HG02623 (cell line): Measurements from ENCODE around the gene SPATA33.
"Not testable (repeated sequence)": the region's sequence is repeated elsewhere in the genome, so short reads cannot be mapped to it uniquely, and the experiment has no call there.

Experiments used
- ATAC-seq: cut with Tn5 transposase; IDR thresholded peaks from one replicate; pipeline ENCODE4 v1.9.1; 2021; ENCODE audit warnings: moderate library complexity; ENCODE audit not compliant: unreplicated experiment

The SPATA33 gene

GRCh38 chr16:89658221-89658879 is 714 bp downstream of the SPATA33 start:
- no peak for ATAC-seq

- ATAC-seq, result no peak
Measured at GRCh38 chr16:89660146-89660545, 2.5 kb downstream of the SPATA33 start.

DNA sequence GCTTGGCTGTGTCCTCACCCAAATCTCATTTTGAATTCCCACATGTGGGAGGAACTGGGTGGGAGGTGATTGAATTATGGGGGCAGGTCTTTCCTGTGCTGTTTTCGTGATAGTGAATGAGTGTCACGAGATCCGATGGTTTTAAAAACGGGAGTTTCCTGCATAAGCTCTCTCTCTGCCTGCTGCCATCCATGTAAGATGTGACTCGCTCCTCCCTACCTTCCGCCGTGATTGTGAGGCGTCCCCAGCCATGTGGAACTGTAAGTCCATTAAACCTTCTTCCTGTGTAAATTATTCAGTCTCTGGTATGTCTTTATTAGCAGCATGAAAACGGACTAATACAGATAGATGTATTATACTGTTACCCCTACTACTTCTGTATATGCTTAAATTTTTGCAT is 3.6 kb downstream of the SPATA33 start:
- no peak for ATAC-seq

DNA sequence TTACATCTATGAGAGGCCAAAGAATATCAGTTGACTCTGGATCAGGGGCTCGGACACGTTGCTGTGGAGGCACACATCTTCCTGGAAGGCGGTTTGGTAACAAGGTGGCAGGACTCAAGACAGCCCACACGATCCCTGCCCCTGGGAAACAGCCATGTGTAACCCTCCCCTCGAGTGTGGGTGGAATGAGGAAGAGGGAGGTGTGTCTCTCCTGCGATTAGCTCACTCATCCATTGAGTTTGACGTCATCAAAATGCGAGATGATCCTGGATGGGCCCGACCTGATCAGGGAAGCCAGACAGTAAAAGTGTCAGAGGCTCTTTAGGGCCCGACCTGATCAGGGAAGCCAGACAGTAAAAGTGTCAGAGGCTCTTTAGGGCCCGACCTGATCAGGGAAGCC is 6.6 kb downstream of the SPATA33 start:
- ATAC-seq, result not testable (repeated sequence)

DNA sequence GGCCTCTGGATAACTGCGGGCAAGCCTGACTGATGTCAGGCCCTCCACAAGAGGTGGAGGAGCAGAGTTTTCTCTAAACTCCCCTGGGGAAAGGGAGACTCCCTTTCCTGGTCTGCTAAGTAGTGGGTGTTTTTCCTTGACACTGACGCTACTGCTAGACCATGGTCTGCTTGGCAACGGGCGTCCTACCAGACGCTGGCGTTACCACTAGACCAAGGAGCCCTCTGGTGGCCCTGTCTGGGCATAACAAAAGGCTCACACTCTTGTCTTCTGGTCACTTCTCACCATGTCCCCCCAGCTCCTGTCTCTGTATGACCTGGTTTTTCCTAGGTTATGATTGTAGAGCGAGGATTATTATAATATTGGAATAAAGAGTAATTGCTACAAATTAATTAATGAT is 9.4 kb downstream of the SPATA33 start:
- ATAC-seq, result not testable (repeated sequence)

DNA sequence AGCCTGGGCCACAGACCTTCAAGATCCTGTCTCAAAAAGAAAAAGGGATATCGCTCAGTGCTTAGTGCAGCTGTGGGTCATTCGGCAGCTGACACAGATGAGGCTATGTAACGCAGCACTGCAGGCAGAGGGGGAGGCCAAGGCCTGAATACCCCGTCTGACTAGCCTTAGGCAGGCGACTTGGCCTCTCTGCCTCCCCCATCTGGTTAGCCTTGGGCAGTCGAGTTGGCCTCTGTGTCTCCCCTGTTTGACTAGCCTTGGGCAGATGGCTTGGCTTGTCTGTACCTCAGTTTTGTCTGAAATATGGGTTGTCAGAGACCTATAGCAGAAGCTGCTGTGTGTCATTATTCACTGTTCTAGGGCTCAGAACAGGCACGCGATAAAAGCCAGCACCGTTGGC is 10.0 kb downstream of the SPATA33 start:
- ATAC-seq, result no peak

- ATAC-seq, result no peak
Measured at GRCh38 chr16:89668790-89669158, 11.1 kb downstream of the SPATA33 start.

GRCh38 chr16:89669755-89670154 is 12.1 kb downstream of the SPATA33 start:
- no peak for ATAC-seq

DNA sequence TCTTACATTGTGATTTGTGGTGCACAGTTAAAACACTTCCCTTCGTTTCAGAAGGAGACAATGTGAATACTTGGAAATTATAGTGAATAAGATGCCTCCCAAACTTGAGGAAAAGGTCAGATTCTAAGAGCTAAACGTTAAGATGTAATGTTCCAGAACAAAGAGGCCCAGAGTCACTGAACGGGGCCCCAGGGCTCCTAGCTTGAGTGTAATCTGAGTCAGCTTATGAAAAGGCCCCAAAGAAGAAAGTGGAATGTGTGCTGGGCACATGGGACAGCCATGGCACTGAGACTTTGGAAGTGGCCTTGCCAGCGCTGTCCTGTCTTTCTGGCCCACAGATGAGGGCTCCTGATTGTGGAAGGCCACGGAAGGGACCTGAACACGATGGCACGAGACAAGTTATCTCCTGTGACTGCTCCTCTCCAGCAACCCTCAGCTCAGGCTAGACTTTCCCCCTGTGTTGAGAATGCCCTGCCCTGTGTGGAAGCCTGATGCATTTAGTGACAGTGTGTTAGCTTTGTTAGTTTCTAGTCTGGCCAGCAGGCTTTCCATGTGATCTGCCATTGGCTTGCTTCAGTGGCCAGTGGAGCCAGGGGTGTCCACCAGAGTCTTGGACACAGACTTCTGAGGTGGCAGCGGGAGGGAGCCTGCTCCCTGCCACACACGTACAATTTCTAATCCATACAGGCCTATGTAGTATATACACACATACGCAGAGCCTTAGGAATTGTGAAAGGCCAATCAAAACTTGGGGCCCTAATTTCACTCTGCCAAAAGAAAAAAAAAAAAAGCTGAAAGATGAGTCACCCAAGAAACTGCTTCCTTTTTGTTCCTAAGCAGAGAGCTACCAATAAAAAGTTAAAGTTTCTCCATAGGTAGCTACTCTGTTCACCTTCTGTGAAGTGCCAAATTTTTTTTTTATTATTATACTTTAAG is 13.1 kb downstream of the SPATA33 start:
- no peak for ATAC-seq

DNA sequence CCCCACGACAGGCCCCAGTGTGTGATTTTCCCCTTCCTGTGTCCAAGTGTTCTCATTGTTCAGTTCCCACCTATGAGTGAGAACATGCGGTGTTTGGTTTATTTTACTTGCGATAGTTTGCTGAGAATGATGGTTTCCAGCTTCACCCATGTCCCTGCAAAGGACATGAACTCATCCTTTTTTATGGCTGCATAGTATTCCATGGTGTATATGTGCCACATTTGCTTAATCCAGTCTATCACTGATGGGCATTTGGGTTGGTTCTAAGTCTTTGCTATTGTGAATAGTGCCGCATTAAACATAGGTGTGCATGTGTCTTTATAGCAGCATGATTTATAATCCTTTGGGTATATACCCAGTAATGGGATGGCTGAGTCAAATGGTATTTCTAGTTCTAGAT is 13.9 kb downstream of the SPATA33 start:
- not testable (repeated sequence) for ATAC-seq

DNA sequence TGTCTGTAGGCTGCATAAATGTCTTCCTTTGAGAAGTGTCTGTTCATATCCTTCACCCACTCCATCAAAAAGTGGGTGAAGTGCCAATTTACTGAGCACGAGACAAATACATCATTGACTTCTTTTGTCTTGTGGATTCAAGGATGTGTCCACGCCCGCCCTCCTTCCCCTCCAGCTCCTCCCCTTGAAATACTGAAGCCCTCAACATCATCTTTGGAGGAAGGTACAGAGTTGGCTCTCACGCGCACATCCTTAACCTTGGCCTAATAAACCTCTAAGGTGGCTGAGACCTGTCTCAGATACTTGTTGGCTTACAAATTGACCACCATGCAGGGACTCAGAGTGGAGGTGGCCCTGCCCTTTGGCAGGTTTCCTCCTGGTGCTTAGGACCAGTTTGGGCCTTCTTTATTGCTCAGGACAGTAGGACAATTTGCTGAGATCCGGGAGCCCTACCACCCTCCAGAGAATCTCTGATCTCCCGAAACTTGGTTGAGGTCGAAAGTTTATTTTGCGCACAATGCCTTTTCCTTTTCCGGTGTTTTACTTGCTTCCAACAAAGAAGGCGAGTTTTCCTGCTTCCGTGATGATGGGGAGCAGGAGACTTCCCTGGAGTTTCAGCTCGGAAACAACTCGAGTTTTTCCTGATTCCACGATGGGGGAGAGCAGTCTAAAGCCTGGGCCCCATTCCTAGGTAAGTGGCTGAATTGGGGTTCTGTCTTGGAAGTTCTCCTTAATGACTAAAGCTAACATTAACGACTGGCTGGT is 14.7 kb downstream of the SPATA33 start:
- ATAC-seq, result no peak

DNA sequence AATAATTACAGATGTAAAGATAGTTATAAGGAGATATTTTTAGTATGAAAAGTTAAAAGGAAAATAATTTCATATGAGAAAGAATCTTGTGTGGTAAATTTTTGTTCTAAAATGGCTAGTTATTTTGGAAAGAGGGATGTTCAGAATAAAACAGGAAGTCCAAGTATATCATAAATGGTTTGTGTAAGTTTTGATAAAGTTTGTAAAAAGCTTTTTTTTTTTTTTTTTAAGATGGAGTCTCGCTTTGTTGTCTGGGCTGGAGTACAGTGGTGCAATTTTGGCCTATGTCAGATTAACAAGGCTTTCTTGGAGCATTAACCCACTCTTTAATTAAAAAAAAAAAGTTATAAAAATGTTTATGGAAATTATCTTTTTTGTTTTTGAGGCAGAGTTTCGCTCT is 20.6 kb downstream of the SPATA33 start:
- no peak for ATAC-seq

- no peak for ATAC-seq
Measured at GRCh38 chr16:89685916-89686315, 28.3 kb downstream of the SPATA33 start.

GRCh38 chr16:89686520-89687091 is 29.0 kb downstream of the SPATA33 start, which contains the start of gene CDK10:
Gene CDK10, plus strand, starts transcription at chr16:89686689. Its CDS starts 22 bp downstream, at chr16:89686711.
- peak; percentile 75 for ATAC-seq

GRCh38 chr16:89687092-89687940 is 29.7 kb downstream of the SPATA33 start:
- peak; percentile 22 for ATAC-seq

GRCh38 chr16:89688395-89688794 is 30.8 kb downstream of the SPATA33 start:
- ATAC-seq, result no peak

DNA sequence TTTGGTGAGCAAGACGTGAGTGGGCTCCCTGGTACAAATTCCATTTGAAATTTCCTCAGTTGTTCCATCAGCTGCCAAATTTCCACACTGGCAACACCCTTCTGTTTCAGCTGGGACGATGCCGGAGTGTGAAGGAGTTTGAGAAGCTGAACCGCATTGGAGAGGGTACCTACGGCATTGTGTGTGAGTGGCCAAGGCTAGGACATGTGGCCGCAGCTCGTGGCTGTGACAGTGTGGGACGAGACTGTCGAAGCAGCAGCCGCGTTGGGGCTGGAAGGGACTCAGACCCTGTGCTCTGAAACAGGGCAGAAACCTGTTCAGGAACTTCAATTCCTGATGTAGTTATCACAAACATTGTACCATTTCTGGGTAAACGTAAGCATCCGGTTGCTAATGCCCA is 31.5 kb downstream of the SPATA33 start:
- ATAC-seq, result no peak

DNA sequence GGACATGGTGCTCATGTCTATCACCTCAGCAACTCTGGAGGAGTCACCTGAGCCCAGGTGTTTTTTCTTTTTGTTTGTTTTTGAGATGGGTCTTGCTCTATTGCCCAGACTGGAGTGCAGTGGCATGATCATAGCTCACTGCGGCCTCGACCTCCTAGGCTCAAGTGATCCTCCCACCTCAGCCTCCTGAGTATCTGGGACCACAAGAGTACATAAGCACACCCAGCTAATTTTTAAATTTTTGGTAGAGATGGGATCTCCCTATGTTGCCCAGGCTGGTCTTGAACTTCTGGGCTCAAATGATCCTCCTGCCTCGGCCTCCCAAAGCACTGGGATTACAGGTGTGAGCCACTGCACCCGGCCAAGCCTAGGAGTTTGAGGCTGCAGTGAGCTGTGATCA is 32.0 kb downstream of the SPATA33 start:
- not testable (repeated sequence) for ATAC-seq

DNA sequence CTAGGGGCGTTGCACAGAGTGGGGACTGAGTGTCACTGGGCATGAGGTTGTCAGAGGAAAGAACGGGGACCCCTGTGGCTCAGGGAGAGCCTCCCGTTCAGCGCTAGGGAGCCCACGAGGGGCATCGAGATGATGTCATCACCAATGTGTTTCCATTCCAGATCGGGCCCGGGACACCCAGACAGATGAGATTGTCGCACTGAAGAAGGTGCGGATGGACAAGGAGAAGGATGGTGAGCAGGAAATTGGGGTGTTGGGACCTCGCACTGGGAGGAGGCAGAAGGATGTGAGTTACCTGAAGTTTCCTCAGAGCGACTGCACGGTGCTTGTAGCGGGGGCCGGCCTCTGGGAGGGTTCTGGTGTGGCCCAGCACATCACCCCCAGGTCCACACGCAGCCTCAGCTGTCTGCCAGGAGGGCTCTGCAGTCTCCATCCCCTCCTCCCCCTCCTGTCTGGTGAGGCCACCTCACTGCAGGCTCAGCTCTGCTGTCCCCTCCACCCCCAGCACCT is 32.8 kb downstream of the SPATA33 start:
- ATAC-seq, result no peak
